Uterus (tissue), 2 donors: ENCODE data around the gene TMEM51.

ENCODE experiments used
- CTCF ChIP-seq, 4 experiments: fragments of 200-600 bp in 2 of 4; fragments of 450-650 bp in 2 of 4; sonication (generic) in 2 of 4; IDR thresholded peaks; one replicate each; pipeline ENCODE4 v1.5.1; 2016 to 2019; ENCODE audit warnings: antibody characterized with exemption in 4 of 4, mild to moderate bottlenecking in 2 of 4, moderate library complexity in 1 of 4
- POLR2A ChIP-seq, 2 donors: fragments of 450-650 bp; IDR thresholded peaks; one replicate each; pipeline ENCODE4 v1.6.1; 2016; ENCODE audit warnings: antibody characterized with exemption in 2 of 2, mild to moderate bottlenecking in 1 of 2, moderate library complexity in 1 of 2

- no peak for TF ChIP-seq CTCF (IDR thresholded peaks at IDR 0.05)
- TF ChIP-seq POLR2A (IDR thresholded peaks at IDR 0.05), result no peak
These were observed 37.8 kb upstream of the TMEM51 start for GRCh38 chr1:15115542-15116330.
